NCI-H2171 treated with DMSO at 0.1 percent for 48 hours (cell line): Measurements from ENCODE around the gene COMMD1.
"Not testable (repeated sequence)": the region's sequence is repeated elsewhere in the genome, so short reads cannot be mapped to it uniquely, and the experiment has no call there.

Source experiments
- DNase-seq: peaks from one replicate; lab custom pipeline; 2025; lab: John Stamatoyannopoulos, UW

The COMMD1 gene

DNA sequence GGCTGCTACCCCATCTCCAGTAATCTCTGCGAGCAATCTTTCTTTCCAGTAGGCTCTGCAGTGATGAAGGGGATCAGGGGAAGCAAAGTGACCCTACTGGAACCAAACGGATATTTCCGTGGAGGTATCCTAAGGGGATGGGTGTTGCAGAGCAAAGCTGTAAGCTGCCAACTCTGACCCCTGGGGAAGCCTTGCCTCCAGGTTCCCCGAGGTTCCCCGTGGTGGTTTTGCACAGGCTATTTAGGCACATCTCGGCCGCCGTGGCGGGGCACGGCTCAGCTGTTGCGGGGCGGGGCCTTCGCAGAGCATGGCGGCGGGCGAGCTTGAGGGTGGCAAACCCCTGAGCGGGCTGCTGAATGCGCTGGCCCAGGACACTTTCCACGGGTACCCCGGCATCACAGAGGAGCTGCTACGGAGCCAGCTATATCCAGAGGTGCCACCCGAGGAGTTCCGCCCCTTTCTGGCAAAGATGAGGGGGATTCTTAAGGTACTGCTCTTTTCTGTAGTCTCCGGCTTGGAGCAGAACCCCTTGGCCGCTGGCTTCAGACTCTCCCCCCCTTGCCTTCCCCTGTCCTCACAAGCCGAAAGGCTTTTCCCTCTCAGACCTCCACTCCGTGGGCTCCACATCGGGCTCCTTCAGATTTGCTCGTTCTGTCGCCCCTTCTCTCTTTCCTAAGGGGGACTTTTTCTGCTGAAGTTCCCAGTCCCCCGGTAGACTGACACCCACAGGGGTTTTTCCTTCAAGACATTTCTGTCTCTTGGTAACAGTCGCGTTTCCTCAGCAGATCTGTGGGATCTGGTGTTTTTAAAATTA lies at the start of gene COMMD1:
TSS of gene COMMD1 (plus strand) at position 303 of the 814 bp plus-strand sequence. CDS start at position 308, 5 bp downstream.
- peak; percentile 61 for DNase-seq

DNA sequence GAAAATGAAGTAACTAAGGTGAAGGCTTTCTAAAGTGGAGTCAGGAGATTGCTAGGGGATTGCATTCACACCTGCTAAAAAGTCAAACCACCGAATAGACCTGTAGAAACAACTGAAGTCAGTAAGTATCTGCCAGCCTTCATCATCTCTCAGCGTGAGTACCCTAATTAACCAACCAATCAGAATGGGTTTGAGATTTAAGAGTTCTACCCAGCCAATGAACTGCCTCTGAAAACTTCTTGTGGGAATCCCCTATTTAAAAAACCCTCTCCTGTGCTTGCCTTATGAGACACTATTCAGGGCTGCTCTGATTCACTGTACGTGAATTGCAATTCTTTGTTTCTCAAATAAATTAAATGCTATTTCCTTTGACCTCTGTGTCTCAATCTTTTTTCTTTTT lies 48.2 kb upstream of the COMMD1 start:
- DNase-seq = no peak

DNA sequence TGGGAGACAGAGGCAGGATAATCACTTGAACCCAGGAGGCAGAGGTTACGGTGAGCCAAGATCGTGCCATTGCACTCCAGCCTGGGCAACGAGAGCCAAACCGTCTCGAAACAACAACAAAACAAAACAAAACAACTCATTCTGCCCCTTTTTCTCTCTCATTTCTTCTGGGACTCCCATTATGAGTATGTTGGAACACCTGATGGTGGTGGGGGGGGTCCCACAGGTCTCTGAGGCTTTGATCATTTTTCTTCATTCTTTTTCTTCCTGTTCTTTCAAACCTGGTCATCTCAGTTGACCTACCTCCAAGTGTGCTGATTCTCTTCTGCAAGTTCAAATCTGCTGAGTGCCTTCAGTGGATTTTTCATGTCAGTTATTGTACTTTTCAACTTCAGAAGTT lies 43.4 kb upstream of the COMMD1 start:
- DNase-seq = no peak

DNA sequence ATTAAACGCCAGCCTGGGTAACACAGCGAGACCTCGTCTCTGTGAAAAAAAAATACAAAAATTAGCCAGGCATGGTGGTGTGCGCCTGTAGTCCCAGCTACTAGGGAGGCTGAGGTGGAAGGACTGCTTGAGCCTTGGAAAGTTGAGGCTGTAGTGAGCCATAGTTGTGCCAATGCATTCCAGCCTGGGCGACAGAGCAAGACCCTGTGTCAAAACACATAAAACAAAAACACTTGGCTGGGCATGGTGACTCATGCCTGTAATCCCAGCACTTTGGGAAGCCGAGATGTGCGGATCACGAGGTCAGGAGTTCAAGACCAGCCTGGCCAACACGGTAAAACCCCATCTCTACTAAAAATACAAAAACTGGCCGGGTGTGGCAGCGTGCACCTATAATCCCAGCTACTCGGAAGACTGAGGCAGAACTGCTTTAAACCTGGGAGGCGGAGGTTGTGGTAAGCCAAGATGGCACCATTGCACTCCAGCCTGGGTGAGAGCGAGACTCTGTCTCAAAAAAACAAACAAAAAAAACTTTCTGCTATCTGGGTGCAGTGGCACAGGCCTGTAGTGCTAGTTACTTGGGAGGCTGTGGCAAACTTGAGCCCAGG lies 38.9 kb upstream of the COMMD1 start:
- not testable (repeated sequence) for DNase-seq

DNA sequence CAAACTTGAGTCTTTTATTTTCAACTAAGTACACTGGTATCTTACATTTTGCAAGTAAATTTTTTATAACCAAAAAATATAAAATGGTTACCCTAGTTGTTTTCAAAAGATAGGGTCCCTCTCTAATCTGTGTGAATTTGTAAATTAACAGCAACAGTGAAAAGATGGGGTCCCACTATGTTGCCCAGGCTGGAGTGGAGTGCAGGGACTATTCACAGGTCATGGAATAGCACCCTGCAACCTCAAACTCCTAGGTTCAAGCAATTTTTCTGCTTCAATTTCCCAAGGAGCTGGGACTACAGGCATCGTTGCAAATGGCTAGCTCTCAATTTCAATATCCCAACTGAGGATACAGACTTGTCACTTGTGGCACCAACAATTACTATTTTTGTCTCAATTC lies 29.1 kb upstream of the COMMD1 start:
- DNase-seq = no peak

DNA sequence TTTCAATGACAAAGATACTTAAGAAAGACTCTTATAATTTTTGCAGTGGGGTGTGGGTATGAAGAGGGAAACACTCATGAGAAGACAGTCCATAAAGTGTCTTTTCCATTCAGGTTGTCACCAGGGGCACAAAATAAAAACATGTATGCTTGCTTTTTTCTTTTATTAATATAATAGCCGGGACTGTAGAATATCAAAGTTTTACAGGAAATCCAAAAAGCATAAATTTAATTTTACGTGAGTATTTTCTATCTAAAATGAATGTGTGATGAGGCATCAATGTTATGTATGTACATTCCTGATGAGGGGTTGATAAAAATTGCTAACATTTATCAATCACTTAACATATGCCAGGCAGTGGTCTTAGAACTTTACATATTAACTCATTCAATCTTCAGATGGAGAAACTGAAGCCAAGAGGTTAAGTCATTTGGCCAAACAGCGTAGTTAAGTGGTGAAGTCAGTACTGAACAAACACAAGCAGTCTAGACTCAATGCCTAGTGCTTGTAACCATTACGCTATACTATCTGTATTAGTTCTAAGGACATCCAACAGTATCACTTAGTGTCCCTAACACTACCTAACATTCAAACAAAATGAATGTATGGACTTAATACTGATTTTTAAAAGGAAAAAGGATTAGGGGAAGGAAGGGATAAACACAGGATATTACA lies 27.8 kb upstream of the COMMD1 start:
- DNase-seq = no peak

DNA sequence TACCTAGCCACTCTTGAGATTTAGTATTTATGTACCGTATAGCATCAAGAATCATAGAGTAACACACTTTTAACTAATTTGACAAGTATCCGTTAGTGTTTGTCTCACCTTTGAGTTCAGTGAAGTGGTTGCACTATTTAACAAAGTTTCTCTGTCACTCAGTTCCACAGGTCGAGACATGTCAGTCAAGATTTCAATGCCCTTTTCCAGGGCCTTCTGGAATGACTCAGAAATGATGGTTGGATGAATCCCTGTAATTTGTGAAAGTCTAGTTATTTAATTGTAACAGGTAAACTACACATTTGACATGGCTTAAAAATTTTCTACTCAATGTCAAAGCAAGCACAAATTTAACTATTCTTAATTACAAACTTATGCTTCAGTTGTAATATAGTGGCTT lies 26.7 kb upstream of the COMMD1 start:
- no peak for DNase-seq

DNA sequence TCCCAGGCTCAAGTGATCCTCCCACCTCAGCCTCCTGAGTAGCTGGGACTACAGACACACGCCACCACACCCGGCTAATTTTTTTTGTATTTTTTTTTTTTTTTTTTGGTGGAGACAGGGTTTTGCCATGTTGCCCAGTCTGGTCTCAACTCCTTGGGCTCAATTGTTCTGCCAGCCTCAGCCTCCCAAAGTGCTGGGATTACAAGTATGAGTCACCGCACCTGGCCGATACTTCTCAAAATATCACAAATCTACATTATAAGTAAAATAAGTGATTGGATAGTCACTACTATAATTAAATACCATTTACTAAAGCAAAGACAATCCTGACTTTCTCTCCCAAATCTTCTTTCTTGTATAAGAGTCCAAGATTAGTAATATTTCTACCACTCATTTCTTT lies 26.1 kb upstream of the COMMD1 start:
- not testable (repeated sequence) for DNase-seq

DNA sequence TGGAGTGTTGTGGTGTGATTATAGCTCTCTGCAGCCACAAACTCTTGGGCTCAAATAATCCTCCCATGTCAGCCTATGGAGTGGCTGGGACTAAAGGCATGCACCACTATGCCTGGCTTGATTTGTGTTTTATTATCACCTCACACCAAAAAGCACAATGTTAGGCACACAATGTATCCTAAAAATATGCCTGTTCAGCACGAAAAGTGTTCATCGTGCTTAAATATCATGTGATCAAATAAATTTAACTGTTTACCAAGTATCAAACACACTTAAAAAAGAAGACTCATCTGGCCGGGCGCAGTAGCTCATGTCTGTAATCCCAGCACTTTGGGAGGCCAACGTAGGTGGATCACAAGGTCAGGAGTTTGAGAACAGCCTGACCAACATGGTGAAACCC lies 22.6 kb upstream of the COMMD1 start:
- no peak for DNase-seq

DNA sequence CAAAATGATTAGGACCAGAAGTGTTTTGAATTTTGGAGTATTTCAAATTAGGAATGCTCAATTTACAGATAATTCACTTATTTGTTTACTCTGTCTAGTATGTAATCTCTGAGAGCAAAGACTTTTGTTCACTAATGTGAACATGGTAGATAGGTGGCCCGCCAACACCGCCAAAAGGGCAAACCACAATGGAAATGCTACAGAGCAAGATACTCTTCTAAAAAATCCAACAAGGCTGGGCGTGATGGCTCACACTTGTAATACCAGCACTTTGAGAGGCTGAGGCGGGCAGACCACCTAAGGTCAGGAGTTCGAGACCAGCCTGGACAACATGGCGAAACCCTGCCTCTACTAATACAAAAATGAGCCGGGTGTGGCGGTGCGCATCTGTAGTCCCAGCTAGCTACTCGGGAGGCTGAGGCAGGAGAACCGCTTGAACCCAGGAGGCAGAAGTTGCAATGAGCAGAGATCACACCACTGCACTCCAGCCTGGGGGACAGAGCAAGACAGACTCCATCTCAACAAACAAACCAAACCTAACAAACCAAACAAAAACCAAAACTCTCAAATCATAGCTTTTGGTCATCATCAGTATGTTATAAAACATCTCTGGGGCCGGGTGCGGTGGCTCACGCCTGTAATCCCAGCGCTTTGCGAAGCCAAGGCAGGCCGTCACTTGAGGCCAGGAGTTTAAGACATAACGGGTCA lies 19.4 kb upstream of the COMMD1 start:
- no peak for DNase-seq

DNA sequence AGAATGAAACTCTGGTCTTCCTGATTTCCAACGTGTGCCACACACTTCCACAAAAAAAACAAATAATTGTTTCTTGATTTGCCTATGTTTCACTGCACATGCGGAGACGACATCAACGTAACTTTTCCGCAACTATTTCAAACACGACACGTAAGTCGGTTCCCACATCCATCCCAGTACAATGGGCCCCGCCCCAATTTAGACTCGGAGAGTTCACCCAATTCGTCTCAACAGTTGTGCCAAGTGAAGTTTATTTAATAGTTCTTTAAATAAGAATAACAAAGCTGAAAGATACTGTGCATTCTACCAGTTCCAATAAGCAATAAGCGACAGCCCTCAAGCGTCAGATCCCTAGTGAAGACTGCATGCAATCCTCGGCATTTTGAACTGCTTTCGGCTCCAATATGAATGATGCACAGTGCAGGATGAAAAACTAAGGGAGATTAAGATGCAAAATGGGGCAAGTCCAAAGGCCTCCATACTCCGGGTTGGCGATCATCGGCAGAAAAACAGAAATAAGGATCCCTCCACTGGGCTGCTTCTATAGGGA lies 17.7 kb upstream of the COMMD1 start:
- DNase-seq = no peak

DNA sequence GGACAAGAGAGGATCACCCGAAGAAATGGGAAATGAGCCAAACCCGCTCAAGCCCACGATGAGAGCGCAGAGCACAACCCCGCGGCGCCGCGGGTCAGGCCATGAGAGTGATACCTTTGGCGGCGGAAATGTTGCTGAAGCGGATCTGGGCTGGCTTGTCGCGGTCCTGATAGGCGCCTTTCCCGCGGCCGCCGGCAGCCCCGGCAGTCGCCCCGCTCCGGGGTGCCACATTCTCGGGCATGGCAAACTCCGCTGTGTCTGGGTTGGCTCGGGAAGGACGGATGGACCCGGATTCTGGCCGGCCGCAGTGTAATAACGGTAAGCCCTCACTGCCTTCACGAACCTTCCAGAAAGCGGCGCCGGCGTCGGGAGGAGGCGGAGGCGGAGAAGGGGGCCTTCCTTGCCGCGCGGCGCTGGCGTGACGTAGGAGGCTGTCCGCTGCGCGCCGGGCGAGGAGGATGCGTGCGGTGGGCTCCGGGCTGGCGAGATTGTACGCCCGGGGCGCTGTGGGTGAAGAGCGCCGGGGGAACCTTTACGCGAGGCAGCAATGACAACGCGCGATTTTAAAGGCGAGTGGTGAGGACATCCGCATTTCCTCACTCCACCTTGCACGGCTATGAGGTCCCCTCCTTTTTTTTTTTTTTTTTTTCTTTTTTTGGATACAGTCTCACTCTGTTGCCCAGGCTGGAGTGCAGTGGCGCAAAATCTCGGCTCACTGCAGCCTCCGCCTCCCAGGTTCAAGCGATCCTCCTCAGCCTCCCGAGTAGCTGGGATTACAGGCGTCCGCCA lies 17.0 kb upstream of the COMMD1 start, which contains the start of gene CCT4:
TSS of gene CCT4 (minus strand) at position 390 of the 789 bp plus-strand sequence. CDS start at position 241, 149 bp downstream.
- DNase-seq = peak; percentile 91

DNA sequence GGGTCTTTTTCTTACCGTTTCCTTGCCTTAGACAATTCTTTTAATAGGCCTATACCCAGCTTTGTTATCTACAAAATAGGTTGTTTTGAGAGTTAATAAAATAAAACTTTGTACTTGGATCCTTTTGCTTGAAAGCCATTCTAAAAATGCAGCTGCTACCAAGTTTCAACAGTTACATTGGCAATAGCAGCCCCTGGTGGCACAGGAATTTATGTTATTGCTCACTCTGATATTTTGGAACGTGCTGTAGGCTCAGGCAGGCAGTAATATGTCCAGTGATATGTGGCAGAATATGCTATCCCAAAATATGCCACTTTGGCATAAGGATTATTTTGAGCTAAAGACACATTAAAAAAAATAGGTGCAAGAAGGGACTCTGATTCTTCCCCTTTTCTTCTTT lies 6.7 kb upstream of the COMMD1 start:
- peak; percentile 14 for DNase-seq

DNA sequence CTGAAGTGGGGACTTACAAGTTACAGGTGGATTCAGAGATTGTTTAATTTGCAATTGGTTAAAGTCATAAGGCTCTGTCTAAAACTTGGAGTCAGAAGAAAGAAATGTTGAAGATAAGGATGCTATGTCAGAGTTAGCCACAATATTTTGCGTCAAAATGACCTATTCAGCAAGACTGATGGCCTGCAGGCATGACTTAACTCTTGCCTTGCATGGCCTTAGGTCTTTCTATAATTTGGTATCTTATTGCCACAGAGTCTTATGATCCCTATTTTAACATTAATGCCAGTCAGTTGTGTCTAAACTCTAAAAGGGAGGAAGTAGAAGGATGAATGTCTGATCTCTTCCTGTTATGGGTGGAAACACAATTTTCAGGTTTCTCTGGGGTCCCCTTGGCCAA lies 5.2 kb upstream of the COMMD1 start:
- DNase-seq = no peak

DNA sequence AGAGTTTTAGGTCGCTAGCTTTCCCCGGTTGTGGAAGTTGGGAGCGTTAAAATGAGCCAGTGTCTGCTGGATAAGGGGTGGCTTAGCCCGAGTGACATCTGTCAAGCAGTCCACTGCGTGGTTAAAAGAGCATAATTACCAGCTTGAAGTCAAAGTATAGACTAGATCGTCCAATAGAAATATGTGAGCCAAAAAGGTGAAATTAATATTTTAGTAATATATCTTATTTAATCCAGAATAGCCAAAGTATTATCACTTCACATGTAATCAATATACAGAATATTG lies 654 bp downstream of the COMMD1 start:
- no peak for DNase-seq

DNA sequence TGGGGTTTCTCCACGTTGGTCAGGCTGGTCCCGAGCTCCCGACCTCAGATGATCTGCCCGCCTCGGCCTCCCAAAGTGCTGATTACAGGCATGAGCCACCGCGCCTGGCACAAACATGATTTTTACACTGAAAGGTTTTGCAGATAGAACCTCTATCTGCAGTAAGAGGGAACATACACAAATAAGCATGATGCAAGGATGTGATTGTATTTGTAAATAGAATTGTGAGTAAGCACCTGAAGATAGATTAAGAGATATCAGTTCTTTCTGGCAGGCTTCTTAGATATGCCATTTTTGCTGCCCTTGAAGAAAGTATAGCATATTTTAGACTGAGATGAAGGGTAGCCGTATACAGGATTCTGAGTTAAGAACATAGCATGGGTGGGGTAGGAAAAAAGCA lies 3.6 kb downstream of the COMMD1 start:
- DNase-seq = no peak

DNA sequence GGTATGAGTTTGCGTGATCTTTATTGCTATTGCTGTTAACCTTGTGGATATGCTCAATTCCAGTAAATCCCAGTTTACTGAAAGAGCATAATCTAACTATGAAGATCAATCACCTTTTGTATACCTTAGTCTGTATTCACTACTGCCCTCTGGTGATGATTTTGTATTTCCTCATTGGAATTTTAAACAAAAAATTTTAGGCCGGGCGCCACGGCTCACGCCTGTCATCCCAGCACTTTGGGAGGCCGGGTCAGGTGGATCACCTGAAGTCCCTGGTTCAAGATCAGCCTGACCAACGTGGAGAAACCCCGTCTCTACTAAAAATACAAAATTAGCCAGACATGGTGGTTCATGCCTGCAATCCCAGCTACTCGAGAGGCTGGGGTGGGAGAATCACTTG lies 5.1 kb downstream of the COMMD1 start:
- no peak for DNase-seq

DNA sequence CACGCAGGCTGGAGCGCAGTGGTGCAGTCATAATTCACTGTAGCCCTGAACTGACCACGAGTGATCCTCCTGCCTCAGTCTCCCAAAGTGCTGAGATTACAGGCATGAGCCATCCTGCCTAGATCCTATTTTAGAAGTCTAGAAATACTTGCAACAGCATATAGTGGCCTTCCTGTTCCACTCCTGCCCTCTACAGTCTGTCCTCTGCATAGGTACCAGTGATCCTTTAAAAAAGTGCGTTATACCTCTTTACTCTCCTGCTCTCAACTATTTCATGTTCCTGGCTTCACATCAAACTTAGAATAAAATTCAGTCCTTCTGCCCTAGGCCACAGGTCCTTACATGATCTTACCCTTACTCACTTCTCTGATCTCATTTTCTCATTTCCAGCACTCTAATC lies 6.0 kb downstream of the COMMD1 start:
- peak; percentile 2 for DNase-seq

DNA sequence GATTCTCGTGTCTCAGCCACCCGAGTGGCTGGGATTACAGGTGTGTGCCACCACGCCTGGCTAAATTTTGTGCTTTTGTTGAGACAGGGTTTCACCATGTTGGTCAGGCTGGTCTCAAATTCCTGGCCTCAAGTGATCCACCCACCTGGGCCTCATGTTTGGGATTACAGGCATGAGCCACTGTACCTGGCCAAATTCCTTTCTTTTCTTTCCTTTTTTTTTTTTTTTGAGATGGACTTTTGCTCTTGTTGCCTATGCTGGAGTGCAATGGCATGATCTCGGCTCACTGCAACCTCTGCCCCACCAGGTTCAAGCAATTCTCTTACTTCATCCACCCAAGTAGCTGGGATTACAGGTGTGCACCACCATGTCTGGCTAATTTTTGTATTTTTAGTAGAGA lies 9.3 kb downstream of the COMMD1 start:
- not testable (repeated sequence) for DNase-seq

DNA sequence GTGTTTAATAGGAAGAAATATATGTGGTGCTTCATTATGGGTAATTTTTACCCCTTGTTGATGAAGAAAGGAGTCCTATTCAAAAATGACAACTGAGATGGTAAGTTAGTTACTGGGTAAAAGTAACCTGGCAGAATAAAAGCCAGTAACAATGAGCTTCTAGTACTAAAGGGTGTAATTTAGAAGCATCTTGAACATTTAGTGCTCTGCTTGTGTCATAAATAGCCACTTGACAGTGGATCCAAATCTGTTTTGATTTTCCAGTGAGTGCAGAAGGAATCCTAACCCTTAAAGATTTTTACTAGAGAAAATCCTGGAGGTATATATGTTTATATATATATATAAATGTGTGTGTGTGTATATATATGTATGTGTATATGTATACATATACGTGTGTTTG lies 15.1 kb downstream of the COMMD1 start:
- DNase-seq = no peak

DNA sequence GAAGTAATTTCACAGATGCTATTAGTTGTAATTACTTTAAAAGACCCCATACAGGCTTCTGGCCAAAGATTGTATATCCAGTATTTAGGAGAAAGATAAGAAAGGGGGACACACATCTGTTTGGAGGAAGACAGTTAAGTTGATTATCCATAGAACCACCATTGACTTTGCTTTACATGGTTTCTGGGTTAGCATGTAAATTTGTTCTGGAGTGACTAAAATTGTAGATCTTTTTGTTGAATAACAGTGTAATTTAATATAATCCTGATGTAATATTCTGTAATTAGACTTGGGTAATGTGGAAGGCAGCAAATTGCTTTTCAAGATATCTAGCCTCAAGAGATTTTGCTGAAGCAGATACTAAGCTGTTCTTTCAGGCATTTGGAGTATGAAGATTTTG lies 17.2 kb downstream of the COMMD1 start:
- DNase-seq = no peak
